H1 (cell line): ENCODE data around the gene PPP2R5B. TPM values are rescaled to one million over a fixed set of nuclear protein-coding genes. Genes with fewer than 3 reads are reported as not detected.

Experiments used
- CTCF ChIA-PET: fragments of 300-600 bp; sonication (Branson Sonifier 250); formaldehyde crosslinking; loops from one replicate; lab custom pipeline; 2021; ENCODE audit not compliant: partially characterized antibody; lab: Charles Lee
- POLR2A ChIA-PET: fragments of 300-600 bp; sonication (Branson Sonifier 250); formaldehyde crosslinking; loops from one replicate; lab custom pipeline; 2021; ENCODE audit warnings: inconsistent platforms; ENCODE audit not compliant: partially characterized antibody; lab: Charles Lee
- DNase-seq, 2 experiments: peaks; one replicate each; pipeline versions ENCODE4 v3.0.0 to v3.0.0-alpha.2; 2010 to 2022; ENCODE audit warnings: low spot score in 2 of 2, low read depth in 1 of 2, mixed read lengths in 1 of 2
- FAIRE-seq: peaks from 2 replicates; lab custom pipeline; 2011; peaks lifted over from hg19 to GRCh38; lab: Jason Lieb, UNC
- H2AFZ ChIP-seq: 2 replicates; pipeline ENCODE4 v1.8.1; 2012; ENCODE audit warnings: low read length, inconsistent platforms
- H2AK5ac ChIP-seq: 2 replicates; pipeline ENCODE4 v1.6.1; 2013; ENCODE audit warnings: low read depth, low read length
- H2BK120ac ChIP-seq: replicated peaks from 2 replicates; pipeline ENCODE3; 2013; ENCODE audit warnings: low read depth, low read length, inconsistent platforms
- H2BK12ac ChIP-seq: 2 replicates; pipeline ENCODE4 v1.6.1; 2013; ENCODE audit warnings: low read depth, low read length
- H2BK15ac ChIP-seq: 2 replicates; pipeline ENCODE4 v1.6.1; 2013; ENCODE audit warnings: low read length
- H2BK20ac ChIP-seq: 2 replicates; pipeline ENCODE4 v1.6.1; 2013; ENCODE audit warnings: low read length
- H2BK5ac ChIP-seq: 2 replicates; pipeline ENCODE4 v1.6.1; 2013; ENCODE audit warnings: low read depth, low read length
- H3K14ac ChIP-seq: 2 replicates; pipeline ENCODE4 v1.6.1; 2013; ENCODE audit warnings: inconsistent platforms; ENCODE audit not compliant: insufficient read length
- H3K18ac ChIP-seq: 2 replicates; pipeline ENCODE4 v1.6.1; 2013; ENCODE audit warnings: low read length; ENCODE audit errors: extremely low read depth
- H3K23ac ChIP-seq: 2 replicates; pipeline ENCODE4 v1.6.1; 2013; ENCODE audit warnings: inconsistent platforms; ENCODE audit not compliant: insufficient read length
- H3K23me2 ChIP-seq: 2 replicates; pipeline ENCODE4 v1.6.1; 2013; ENCODE audit warnings: low read depth, low read length
- H3K27ac ChIP-seq: 2 replicates; pipeline ENCODE4 v1.6.1; 2011; ENCODE audit warnings: low read depth, low read length, inconsistent platforms
- H3K27me3 ChIP-seq, 4 experiments: replicated peaks in 1 of 4; 1 replicate in 1 of 4; 2 replicates in 3 of 4; pipeline versions ENCODE4 v1.6.1 to v1.8.1; 2011 to 2013; ENCODE audit warnings: low read length in 3 of 4, mild to moderate bottlenecking in 3 of 4, inconsistent platforms in 2 of 4, mixed read lengths in 2 of 4, moderate library complexity in 1 of 4; ENCODE audit not compliant: control insufficient read depth in 3 of 4, insufficient read depth in 3 of 4; ENCODE audit errors: extremely low read depth in 1 of 4
- H3K36me3 ChIP-seq, 4 experiments: 2 replicates each; pipeline versions ENCODE4 v1.6.1 to v1.8.1; 2011 to 2013; ENCODE audit warnings: mild to moderate bottlenecking in 4 of 4, low read length in 3 of 4, moderate library complexity in 2 of 4, control low read depth in 1 of 4, inconsistent platforms in 1 of 4; ENCODE audit not compliant: insufficient read depth in 4 of 4, control insufficient read depth in 2 of 4
- H3K4ac ChIP-seq: replicated peaks from 2 replicates; pipeline ENCODE3; 2013; ENCODE audit warnings: low read length, low read depth, mixed read lengths, inconsistent platforms; ENCODE audit not compliant: insufficient read length
- H3K4me1 ChIP-seq, 4 experiments: replicated peaks in 1 of 4; 1 replicate in 1 of 4; 2 replicates in 3 of 4; pipeline versions ENCODE4 v1.6.1 to v1.8.1; 2011 to 2013; ENCODE audit warnings: low read length in 3 of 4, inconsistent platforms in 2 of 4, mixed read lengths in 1 of 4; ENCODE audit not compliant: insufficient read depth in 4 of 4, control insufficient read depth in 3 of 4
- H3K4me2 ChIP-seq, 2 experiments: 2 replicates each; pipeline versions ENCODE4 v1.6.1 to v1.8.1; 2011 to 2013; ENCODE audit warnings: low read depth in 2 of 2, low read length in 2 of 2, control low read depth in 1 of 2, inconsistent platforms in 1 of 2, mild to moderate bottlenecking in 1 of 2; ENCODE audit not compliant: insufficient read depth in 1 of 2
- H3K4me3 ChIP-seq, 4 experiments: fragments of 200-600, 300-600 bp in 1 of 4; sonication (generic), shearing (Covaris generic), sonication (Bioruptor Twin) in 1 of 4; 2 replicates each; pipeline versions ENCODE4 v1.5.1 to v1.8.1; 2011 to 2016; ENCODE audit warnings: low read length in 4 of 4, low read depth in 3 of 4, control low read depth in 2 of 4, inconsistent platforms in 2 of 4, mild to moderate bottlenecking in 2 of 4, mixed read lengths in 1 of 4, moderate library complexity in 1 of 4; ENCODE audit not compliant: insufficient read depth in 2 of 4; ENCODE audit errors: extremely low read depth in 1 of 4
- H3K56ac ChIP-seq: replicated peaks from 2 replicates; pipeline ENCODE3; 2013; ENCODE audit warnings: low read depth, mild to moderate bottlenecking, mixed read lengths, low read length, inconsistent platforms; ENCODE audit not compliant: insufficient read length
- H3K79me1 ChIP-seq: 2 replicates; pipeline ENCODE4 v1.6.1; 2013; ENCODE audit warnings: low read depth, low read length, control low read depth
- H3K79me2 ChIP-seq, 2 experiments: 2 replicates each; pipeline versions ENCODE4 v1.6.1 to v1.8.1; 2012 to 2013; ENCODE audit warnings: low read length in 2 of 2, mild to moderate bottlenecking in 2 of 2, inconsistent platforms in 1 of 2; ENCODE audit not compliant: insufficient read depth in 2 of 2, control insufficient read depth in 1 of 2
- H3K9ac ChIP-seq, 4 experiments: replicated peaks in 1 of 4; 1 replicate in 1 of 4; 2 replicates in 3 of 4; pipeline versions ENCODE4 v1.6.1 to v1.8.1; 2011 to 2013; ENCODE audit warnings: low read depth in 3 of 4, low read length in 3 of 4, control low read depth in 2 of 4, mild to moderate bottlenecking in 2 of 4, moderate library complexity in 2 of 4, inconsistent platforms in 1 of 4; ENCODE audit errors: extremely low read depth in 1 of 4
- H3K9me3 ChIP-seq, 2 experiments: 2 replicates each; pipeline versions ENCODE4 v1.6.1 to v1.8.1; 2012 to 2013; ENCODE audit warnings: mild to moderate bottlenecking in 2 of 2, moderate library complexity in 2 of 2, control low read depth in 1 of 2, inconsistent platforms in 1 of 2, low read depth in 1 of 2, low read length in 1 of 2, mixed read lengths in 1 of 2; ENCODE audit not compliant: insufficient read depth in 2 of 2
- H4K20me1 ChIP-seq, 2 experiments: replicated peaks in 1 of 2; 2 replicates each; pipeline versions ENCODE3 to v1.8.1; 2011 to 2013; ENCODE audit warnings: inconsistent platforms in 2 of 2, low read length in 2 of 2, mild to moderate bottlenecking in 1 of 2; ENCODE audit not compliant: insufficient read depth in 2 of 2, control insufficient read depth in 1 of 2
- H4K5ac ChIP-seq: 2 replicates; pipeline ENCODE4 v1.6.1; 2013; ENCODE audit warnings: low read length, low read depth, mixed read lengths, inconsistent platforms; ENCODE audit not compliant: insufficient read length
- H4K8ac ChIP-seq: 2 replicates; pipeline ENCODE4 v1.8.0; 2013; ENCODE audit warnings: mild to moderate bottlenecking, moderate library complexity, low read length, inconsistent platforms; ENCODE audit not compliant: insufficient read depth; ENCODE audit errors: extremely low read depth
- H4K91ac ChIP-seq: replicated peaks from 2 replicates; pipeline ENCODE3; 2013; ENCODE audit warnings: low read length, mixed read lengths, inconsistent platforms; ENCODE audit not compliant: insufficient read length
- ASH2L ChIP-seq: fragments of 200-600, 300-600 bp; sonication (generic); IDR thresholded peaks from one replicate; pipeline ENCODE4 v1.7.1; 2017; ENCODE audit warnings: low read length
- BCL11A ChIP-seq, 2 experiments: IDR thresholded peaks; one replicate each; pipeline ENCODE4 v1.6.1; 2011; ENCODE audit warnings: low read depth in 2 of 2, low read length in 2 of 2, mild to moderate bottlenecking in 2 of 2
- HDAC2 ChIP-seq, 2 experiments: fragments of 300-600 bp in 1 of 2; sonication (generic) in 1 of 2; IDR thresholded peaks; 2 replicates each; pipeline ENCODE4 v1.6.1; 2011 to 2012; ENCODE audit warnings: low read depth in 2 of 2, low read length in 2 of 2, mild to moderate bottlenecking in 2 of 2, moderate library complexity in 2 of 2, borderline replicate concordance in 1 of 2, inconsistent platforms in 1 of 2
- KDM4A ChIP-seq: IDR thresholded peaks from one replicate; pipeline ENCODE4 v1.7.1; 2012; ENCODE audit warnings: low read depth, mild to moderate bottlenecking, moderate library complexity, low read length, inconsistent platforms; ENCODE audit not compliant: severe bottlenecking
- POLR2A ChIP-seq, 2 experiments: IDR thresholded peaks; 1 replicate in 1 of 2; 2 replicates in 1 of 2; pipeline ENCODE4 v1.6.1; 2011; ENCODE audit warnings: low read depth in 2 of 2, low read length in 2 of 2, mild to moderate bottlenecking in 2 of 2; ENCODE audit errors: control extremely low read depth in 1 of 2
- POLR2AphosphoS5 ChIP-seq: IDR thresholded peaks from 2 replicates; pipeline ENCODE4 v1.6.1; 2011; ENCODE audit warnings: low read depth, low read length
- SIN3A ChIP-seq, 2 experiments: IDR thresholded peaks in 1 of 2; conservative IDR thresholded peaks in 1 of 2; 2 replicates each; pipeline ENCODE4 v1.6.1; 2011 to 2012; ENCODE audit warnings: low read length in 2 of 2, improper control_type of control experiment in 1 of 2, low read depth in 1 of 2, mild to moderate bottlenecking in 1 of 2
- SUZ12 ChIP-seq: fragments of 200-600 bp; sonication (generic); IDR thresholded peaks from 2 replicates; pipeline ENCODE4 v1.6.1; 2012; ENCODE audit warnings: mild to moderate bottlenecking, inconsistent platforms, low read length, moderate library complexity, mixed read lengths
- TAF1 ChIP-seq: IDR thresholded peaks from 2 replicates; pipeline ENCODE4 v1.6.1; 2011; ENCODE audit warnings: mild to moderate bottlenecking, low read depth, low read length
- WGBS, 2 experiments: shearing (Covaris generic) in 1 of 2; methylation state at CpG; one replicate each; pipeline versions ENCODE4 v1.1.6 to v1.1.7; 2013 to 2015; ENCODE audit warnings: low lambda C conversion rate in 2 of 2, mixed read lengths in 2 of 2, inconsistent platforms in 1 of 2, low coverage in 1 of 2, missing lambda C conversion rate in 1 of 2; ENCODE audit not compliant: insufficient replicate concordance in 2 of 2, insufficient coverage in 1 of 2, insufficient read length in 1 of 2; ENCODE audit errors: extremely low coverage in 1 of 2, missing lambda C conversion rate in 1 of 2; 5-methylcytosine and 5-hydroxymethylcytosine counted together
- polyA plus RNA-seq, 7 experiments: library from polyadenylated mRNA; depleted of rRNA in 3 of 7; stranded (reverse) in 5 of 7; unstranded in 2 of 7; fragments of >200 nt in 5 of 7; fragments of 200-250 nt in 2 of 7; gene quantifications; 1 replicate in 5 of 7; 2 replicates in 1 of 7; 4 replicates in 1 of 7; pipeline versions ENCODE4 v1.2.1 to v1.2.3, GENCODE V29; 2011 to 2013; ENCODE audit warnings: missing spikeins in 2 of 7, mixed read lengths in 2 of 7
- total RNA-seq: library from RNA; stranded (reverse); fragmentation: NEBNext Ultra II Directional; extraction: Animal tissue kit (Norgen Biotek cat#: 25700); gene quantifications from 2 replicates; pipeline ENCODE4 v1.2.1, GENCODE V29; 2021
- TF ChIP-seq, protein P1 (sequence below): IDR thresholded peaks from 2 replicates; pipeline ENCODE4 v1.6.1; 2012; ENCODE audit warnings: inconsistent platforms

The PPP2R5B gene
- total and polyA plus RNA-seq, 2 of the 8 experiments (the other 6 are each of a cell fraction or from before 2014, with no cell fraction given) = 4.9 to 5.1 TPM

DNA sequence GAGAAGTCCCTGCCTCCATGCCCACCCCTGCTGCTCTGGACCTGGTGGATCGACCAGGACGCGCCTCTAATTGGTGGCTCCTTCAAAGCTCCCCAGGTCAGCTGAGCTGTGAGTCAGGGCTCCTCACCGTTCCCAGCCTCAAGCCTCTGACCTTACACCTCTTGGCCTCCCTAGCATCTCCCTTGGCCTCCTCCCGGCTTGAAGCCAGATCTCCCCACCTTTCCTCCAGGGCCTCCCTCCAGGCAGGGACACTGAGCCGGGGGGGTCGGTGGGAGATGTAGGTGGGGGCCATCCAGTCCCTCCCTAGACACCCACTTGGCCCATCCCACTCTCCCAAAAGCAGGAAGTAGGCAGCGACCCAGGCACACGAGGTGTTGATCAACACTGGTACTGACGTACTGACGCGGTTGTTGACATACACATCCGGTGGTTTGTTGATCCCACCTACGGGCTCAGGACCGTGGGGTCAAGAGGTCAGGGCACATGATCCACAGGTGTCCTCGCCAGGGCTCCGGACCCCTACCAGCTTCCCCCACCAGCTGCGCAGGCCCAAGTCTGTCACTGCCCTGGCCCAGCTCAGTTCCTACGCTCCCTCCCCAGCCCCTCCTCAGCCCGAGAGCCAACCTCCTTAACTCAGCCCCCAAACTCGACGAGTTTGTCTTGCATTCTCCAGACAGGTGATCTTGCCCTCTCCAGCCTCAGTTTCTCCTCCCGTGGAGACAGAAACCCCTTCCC lies 8.3 kb upstream of the PPP2R5B start:
- peaks cover 0 to 11% (median 4%) of the 10 kb centered on the region in 4 experiments; a peak in 5 of 7 replicates for H3K4me1 ChIP-seq
- H3K9ac ChIP-seq = peak overlapping the region in 3 of 4 experiments; percentile 82 to 90 (median 88); a peak in 6 of 7 replicates
- no peak for DNase-seq
- H2BK15ac ChIP-seq = 0 out of 2 replicates have a peak overlapping the region, but pooled peaks have one; percentile 61
- no peak overlapping the region for H2BK12ac ChIP-seq
- H3K27me3 ChIP-seq = no peaks in the 10 kb centered on the region
- H2BK20ac ChIP-seq = no peak overlapping the region
- ChIA-PET CTCF (interaction anchor here (0.8 to 1.9 kb wide), 10 partner anchors 18 to 126 kb away, joined by 3 to 7 read pairs (median 4); partner anchors contain the start of gene ARL2), POLR2A (interaction anchor here (0.6 to 1.4 kb wide), 5 partner anchors 8 to 115 kb away, joined by 3 read pairs; partner anchors contain the start of genes MAJIN and PPP2R5B)
- H3K9me3 ChIP-seq = no peaks in the 10 kb centered on the region
- no peak overlapping the region for H3K23ac ChIP-seq
- H3K79me1 ChIP-seq = 0 out of 2 replicates have a peak, but pooled peaks cover 3% of the 10 kb centered on the region
- peak overlapping the region; percentile 74 to 97 (median 93) for H3K4me3 ChIP-seq
- H3K56ac ChIP-seq = no peak overlapping the region
- no peak overlapping the region for H3K4ac ChIP-seq
- H3K23me2 ChIP-seq = peaks cover 13% of the 10 kb centered on the region
- peaks cover 3 to 5% (median 4%) of the 10 kb centered on the region in 4 experiments; a peak in 5 of 8 replicates for H3K36me3 ChIP-seq
- no peaks in the 10 kb centered on the region for H3K79me2 ChIP-seq
- no peak overlapping the region for H4K5ac ChIP-seq
- 27% methylated on average over 23 of the region's 23 CpGs; no CpG with 5 or more reads in 1 of the 2 experiments for WGBS, 2 experiments
- peaks cover 0 to 2% of the 10 kb centered on the region in 2 experiments for H4K20me1 ChIP-seq
- H3K4me2 ChIP-seq = peak overlapping the region; percentile 88 to 98
- TF ChIP-seq TAF1 = peak; percentile 54; the same call in 1 of the 2 replicates
- peak; percentile 30 for TF ChIP-seq KDM4A
- 0 out of 3 replicates have a peak, but pooled peaks of 1 of the 2 experiments have one; percentile 10 for TF ChIP-seq POLR2A (IDR thresholded peaks at IDR 0.05; ENCODE audit: control extremely low read depth in 1 of 2, low read depth in 2 of 2, low read length in 2 of 2)
- TF ChIP-seq, protein P1, sequence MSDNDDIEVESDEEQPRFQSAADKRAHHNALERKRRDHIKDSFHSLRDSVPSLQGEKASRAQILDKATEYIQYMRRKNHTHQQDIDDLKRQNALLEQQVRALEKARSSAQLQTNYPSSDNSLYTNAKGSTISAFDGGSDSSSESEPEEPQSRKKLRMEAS = peak; percentile 65
- TF ChIP-seq POLR2AphosphoS5 = 0 out of 2 replicates have a peak, but pooled peaks have one; percentile 33
- no peak for TF ChIP-seq SUZ12
- TF ChIP-seq BCL11A (IDR thresholded peaks at IDR 0.05; ENCODE audit: low read depth in 2 of 2, low read length in 2 of 2) = no peak
- TF ChIP-seq ASH2L = peak; percentile 5
- TF ChIP-seq SIN3A (conservative IDR thresholded peaks at IDR 0.05 in 1 of 2, IDR thresholded peaks at IDR 0.05 in 1 of 2; ENCODE audit: low read depth in 1 of 2, low read length in 2 of 2) = 0 out of 4 replicates have a peak, but pooled peaks of 1 of the 2 experiments have one; percentile 17
- 0 out of 4 replicates have a peak, but pooled peaks of 1 of the 2 experiments have one; percentile 44 for TF ChIP-seq HDAC2 (IDR thresholded peaks at IDR 0.05; ENCODE audit: borderline replicate concordance in 1 of 2, low read depth in 2 of 2, low read length in 2 of 2)
- TF ChIP-seq, all 59 proteins: peak for 8
- H3K27ac ChIP-seq = peak overlapping the region; percentile 45
- H2AK5ac ChIP-seq = peak overlapping the region; percentile 49; the same call in 1 of the 2 replicates
- peak overlapping the region; percentile 20; the same call in 1 of the 2 replicates for H2BK5ac ChIP-seq
- no peak overlapping the region for H3K18ac ChIP-seq
- H4K91ac ChIP-seq = no peak overlapping the region
- no peak overlapping the region for H3K14ac ChIP-seq
- H2AFZ ChIP-seq = no peak overlapping the region
- H2BK120ac ChIP-seq = no peak overlapping the region
- FAIRE-seq = no peak
- peak overlapping the region; percentile 88; the same call in 1 of the 2 replicates for H4K8ac ChIP-seq
